GM18507 (cell line): ENCODE data around the gene IMPA2.

Experiments used
- DNase-seq: peaks from one replicate; pipeline ENCODE4 v3.0.0; 2011; ENCODE audit warnings: low read depth; ENCODE audit not compliant: insufficient read length; ENCODE audit errors: extremely low spot score
- FAIRE-seq: peaks from 2 replicates; lab custom pipeline; 2011; peaks lifted over from hg19 to GRCh38; lab: Jason Lieb, UNC

The IMPA2 gene

DNA sequence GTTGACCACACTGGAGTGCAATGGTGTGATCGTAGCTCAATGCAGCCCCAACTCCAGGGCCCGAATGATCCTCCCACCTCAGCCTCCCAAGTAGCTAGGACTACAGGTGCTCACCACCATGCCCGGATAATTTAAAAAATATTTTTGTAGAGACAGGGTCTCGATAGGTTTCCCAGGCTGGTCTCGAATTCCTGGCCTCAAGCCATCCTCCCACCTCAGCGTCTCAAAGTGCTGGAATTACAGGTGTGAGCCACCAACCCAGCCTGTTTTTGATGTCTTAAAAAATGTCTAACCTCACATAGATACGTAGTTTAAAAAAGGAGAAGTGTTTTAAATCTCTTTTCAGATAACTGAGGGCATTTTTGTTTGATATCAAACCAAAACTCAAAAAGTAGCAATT, 37.6 kb downstream of the IMPA2 start:
- DNase-seq = no peak
- no peak for FAIRE-seq

DNA sequence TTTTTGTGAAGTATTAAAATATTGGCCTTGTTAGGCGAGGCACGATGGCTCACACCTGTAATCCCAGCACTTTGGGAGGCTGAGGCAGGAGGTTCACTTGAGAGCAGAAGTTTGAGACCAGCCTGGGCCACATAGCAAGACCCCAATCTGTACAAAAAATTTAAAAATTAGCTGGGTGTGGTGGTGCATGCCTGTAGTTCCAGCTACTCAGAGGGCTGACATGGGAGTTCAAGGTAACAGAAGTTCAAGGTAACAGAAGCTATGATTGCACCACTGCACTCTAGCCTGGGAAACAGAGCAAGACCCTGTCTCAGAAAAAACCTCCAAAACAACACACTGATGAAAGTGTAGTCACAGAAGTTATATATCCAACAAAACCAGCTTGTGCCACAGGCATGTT, 39.8 kb downstream of the IMPA2 start:
- DNase-seq (no peak), FAIRE-seq (no peak)

DNA sequence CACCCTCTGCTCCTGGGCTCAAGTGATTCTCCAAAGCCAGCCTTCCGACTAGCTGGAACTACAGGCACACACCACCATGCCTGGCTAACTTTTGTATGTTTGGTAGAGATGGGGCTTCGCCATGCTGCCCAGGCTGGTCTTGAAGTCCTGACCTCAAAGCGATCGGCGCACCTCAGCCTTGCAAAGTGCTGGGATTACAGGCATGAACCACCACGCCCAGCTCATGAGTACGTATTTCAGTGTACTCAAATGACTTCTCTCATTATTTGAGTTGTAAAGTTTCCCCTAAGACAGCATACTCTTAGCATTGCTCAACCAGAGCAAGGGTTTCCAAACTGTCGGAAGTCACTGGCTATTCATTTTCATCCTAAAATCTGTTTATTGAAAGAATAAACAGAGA, 40.3 kb downstream of the IMPA2 start:
- FAIRE-seq (no peak), DNase-seq (no peak)

DNA sequence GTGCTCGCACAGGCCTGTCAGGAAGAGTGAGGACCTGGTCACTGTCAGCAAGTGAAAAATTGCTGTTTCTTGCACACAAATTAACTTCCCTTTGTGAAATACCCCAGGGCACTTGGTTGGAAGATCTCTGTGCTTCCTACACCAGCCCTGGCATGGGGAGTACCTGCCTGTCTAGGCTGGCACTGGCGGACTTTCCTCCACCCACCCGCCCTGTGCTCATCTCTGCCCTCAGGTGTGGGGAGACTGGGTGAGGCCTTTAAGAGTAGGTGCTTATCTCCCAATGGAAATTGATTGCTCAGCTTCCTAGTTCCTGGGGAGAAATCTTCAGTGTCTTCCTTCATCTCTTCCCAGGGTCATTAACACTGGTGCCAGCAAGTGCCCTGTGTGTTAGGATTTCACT, 42.1 kb downstream of the IMPA2 start:
- DNase-seq (no peak), FAIRE-seq (no peak)

DNA sequence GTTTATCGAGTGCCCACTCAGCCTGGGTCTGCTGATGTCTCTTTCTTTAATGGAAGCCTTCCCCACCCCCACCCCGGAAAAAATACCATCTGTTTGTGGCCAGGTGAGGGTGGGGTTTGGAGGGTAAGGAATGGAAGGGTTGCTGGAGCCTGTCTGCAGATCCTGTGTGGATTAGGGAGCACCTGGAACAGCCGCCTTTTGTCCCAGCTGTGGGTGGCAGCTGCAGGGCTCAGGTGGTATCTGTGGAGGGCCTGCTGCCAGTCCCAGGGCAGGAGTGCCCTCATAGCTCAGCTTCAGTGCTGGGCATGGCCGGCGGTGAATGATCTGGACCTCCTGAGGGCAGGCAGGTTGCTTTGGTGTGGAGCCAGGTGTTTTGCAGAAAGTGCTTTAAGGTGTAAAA, 45.3 kb downstream of the IMPA2 start:
- FAIRE-seq = no peak
- no peak for DNase-seq

DNA sequence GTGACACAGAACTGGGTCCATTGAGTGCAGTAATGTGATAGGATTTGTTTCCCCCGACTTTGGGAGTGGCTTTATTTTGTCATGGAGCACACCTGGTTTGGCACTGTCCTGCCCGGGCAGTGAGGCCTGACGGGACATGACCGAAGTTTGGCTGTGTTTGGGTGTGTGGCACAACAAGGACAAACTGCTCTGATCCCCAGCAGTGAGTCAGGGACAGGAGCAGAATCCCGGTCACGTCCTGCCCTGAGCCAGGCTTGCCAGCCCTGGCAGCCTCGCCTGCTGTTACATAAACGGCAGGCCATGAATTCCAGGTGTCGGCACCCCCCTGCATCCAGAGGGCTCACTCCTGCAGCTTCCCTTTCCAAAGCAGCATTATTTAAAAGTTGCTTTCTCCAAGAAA, 45.7 kb downstream of the IMPA2 start:
- DNase-seq (no peak), FAIRE-seq (no peak)

DNA sequence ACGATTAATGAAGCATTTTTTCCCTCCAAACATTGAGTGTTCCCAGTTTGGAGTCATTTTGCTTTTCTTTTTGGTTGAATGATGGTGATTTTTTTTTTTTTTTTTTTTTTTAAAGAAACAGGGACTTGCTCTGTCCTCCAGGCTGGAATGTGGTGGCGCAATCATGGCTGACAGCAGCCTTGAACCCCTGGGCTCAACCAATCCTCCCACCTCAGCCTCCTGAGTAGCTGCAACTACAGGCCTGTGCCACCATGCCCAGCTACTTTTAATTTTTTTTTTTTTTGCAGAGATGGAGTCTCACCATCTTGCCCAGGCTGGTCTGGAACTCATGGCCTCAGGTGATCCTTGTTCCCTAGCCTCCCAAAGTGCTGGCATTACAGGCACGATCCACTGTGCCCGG, 46.2 kb downstream of the IMPA2 start:
- FAIRE-seq = no peak
- DNase-seq = no peak

DNA sequence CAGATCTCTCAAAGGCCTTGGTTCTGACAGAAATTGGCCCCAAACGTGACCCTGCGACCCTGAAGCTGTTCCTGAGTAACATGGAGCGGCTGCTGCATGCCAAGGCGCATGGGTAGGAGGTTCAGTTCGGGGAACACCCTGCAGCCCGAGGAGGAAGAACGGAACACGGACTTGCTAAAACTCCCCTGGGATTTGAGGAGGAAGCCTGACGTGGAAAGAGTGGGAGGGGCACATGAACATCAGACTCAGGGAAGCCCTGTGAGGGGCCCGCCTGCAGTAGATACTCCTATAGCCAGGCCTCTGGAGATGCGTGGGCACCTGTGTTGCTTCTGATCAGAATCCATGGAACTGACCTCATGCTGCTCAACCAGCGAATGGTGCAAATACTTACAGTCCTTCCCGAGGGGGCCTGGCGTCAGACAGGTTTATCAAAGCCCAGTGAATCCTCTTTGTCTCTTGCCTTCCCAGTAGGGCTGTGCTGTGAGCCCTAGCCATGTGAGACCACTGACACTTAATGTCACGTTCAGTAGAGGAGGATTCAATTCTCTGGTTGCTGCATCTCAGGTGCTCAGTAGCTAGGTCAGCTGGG, 46.8 kb downstream of the IMPA2 start:
- DNase-seq (no peak), FAIRE-seq (no peak)

DNA sequence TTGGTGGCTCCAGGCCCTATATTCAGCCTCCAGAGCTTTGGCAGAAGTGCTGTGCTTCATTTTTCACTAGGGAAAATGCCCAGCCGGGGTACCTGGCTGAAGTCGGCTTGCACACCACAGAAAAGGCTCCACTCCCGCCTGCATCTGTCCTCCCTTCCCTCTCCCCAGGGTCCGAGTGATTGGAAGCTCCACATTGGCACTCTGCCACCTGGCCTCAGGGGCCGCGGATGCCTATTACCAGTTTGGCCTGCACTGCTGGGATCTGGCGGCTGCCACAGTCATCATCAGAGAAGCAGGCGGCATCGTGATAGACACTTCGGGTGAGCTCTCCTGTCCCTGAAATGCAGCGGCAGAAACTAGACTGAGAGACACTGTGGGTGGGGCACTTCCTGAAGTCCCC, 47.4 kb downstream of the IMPA2 start:
- no peak for DNase-seq
- no peak for FAIRE-seq

DNA sequence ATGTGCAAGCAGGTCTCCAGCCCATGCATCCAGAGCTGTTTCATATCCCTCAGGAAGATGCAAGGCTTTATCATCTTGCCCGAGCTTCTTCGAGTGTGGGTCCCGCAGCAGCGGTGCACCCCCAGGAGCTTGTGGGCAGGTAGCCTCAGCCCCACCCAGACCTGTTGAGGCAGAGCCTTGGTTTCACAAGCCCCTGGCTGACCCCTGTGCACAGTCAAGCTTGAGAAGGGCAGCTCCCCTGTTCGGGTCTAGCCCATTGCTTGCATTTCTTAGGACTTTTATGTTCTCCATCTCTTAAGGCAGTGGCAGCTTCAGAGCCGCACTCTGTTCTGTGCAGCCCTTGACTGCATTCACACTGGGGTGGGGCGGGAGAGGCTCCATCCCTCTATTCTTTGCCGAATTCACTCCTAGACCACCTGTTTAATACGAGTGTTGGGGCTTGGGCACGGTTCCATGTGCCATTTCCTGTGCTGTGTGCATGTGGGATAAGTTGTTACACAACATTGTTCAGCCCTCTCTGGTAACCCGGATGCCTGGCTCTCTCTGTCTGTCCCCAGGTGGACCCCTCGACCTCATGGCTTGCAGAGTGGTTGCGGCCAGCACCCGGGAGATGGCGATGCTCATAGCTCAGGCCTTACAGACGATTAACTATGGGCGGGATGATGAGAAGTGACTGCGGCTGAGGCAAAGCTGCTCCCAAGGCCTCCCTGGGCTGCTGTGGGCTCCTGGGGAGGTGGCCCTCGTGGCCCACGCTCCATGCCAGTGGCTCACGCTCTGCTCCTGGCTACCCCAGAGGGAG, 48.7 kb downstream of the IMPA2 start:
- DNase-seq = no peak
- FAIRE-seq = no peak

DNA sequence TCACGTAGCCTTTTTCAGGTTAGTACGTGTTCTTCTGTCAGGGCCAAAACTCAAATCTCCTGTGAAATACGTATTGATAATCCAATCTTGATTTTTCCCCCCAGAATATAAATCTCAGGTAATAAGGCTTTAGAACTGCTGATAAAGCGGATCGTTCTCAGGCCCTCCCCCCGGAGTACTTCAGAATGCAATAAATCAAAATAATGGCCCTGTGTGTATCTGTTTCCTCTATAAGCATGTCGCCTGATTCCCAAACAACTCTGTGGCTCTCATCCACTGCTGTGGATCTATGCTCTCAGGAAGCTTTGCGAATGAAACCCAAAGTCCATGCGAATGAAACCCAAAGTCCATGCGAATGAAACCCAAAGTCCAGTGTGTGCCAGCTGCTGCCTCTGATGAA, 49.4 kb downstream of the IMPA2 start:
- FAIRE-seq (no peak), DNase-seq (no peak)

DNA sequence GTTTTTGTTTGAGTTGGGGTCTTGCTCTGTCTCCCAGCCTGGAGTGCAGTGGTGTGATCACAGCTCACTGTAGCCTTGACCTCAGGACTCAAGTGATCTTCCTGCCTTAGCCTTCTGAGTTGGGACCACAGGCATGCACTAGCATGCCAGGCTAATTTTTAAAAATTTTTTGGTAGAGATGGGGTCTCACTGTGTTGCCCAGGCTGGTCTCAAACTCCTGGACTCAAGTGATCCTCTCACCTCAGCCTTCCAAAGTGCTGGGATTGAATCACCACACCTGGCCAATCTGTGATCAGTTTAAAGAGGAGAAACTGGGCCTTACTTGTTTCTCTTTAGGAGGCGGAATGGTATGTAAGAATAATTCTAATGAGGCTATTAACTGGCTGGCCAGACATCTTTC, 49.9 kb downstream of the IMPA2 start:
- DNase-seq (no peak), FAIRE-seq (no peak)

DNA sequence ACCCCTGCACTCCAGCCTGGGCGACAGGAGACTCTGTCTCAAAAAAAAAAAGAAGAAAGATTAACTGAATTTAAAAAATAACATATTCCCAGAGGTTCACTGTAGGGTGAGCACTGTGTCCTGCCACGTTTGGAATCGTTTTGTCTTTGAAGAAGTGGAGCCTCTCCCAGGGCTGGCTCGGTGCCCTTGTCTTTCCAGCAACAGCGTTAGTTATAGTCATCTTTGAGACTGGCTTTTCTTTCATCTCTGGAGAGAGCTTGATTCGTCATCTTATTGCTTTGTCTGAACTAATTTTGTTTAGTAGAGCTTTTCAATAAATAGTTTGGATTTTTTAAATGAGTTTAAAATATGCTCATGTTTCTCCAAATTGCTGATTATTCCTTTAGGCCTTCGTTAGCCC, 50.5 kb downstream of the IMPA2 start:
- no peak for DNase-seq
- no peak for FAIRE-seq

DNA sequence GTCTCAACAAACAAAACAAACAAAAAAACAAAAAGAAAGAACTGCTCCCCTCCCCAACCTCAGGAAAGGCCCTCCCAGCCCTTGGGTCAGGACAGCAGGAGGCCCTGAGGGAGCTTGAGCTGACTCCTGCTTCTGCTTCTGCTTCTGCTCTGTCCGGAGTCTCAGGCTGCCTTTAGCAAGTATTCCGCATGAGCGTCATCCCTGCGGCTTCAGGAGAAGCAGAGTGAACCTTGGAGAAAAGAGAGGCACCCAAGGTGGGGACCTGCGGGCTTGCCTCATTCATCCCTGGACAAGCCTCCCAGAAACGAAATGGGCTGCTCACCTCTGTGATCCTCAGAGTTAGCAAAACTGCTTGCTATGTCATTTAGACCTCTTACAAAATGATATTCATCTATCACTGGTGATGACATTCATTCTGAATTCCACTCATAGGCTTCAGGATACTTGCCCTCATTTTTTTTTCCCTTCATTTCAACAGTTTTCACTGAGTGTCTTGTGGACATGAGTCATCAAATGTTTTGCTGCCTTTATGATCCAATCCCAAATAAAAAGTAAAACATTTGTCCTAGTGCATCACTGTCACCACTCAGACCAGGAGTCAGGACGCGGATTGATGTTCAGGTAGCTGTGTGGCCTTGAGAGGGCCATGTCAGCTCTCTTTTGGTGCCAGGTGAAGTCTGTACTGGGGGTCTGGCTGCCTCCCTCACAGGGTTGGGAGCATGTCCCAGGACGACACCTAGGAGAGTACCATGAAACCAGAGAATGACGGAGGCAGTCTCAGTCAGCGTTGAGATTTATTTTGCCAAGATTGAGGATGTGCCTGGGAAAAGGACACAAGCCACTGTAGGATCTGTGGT, 51.7 kb downstream of the IMPA2 start:
- DNase-seq (no peak), FAIRE-seq (no peak)

DNA sequence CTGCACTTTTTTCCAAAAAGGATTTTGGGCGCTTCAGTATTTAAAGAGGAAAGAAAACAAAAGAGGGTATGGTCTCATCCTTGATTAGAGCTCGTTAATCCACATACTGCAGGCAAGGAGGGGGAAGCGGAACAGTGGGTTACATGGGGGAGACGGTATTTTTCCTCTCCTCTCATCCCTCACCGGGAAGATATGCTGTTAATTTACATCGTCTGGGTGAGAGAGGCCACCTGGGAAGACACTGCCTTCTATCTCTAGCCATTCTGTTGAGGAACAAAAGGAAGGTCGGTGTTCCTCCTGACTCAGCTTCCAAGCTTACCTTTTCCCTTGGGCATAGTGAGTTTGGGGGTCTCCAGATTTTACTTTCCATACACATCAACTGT, 52.3 kb downstream of the IMPA2 start:
- FAIRE-seq (no peak), DNase-seq (no peak)

DNA sequence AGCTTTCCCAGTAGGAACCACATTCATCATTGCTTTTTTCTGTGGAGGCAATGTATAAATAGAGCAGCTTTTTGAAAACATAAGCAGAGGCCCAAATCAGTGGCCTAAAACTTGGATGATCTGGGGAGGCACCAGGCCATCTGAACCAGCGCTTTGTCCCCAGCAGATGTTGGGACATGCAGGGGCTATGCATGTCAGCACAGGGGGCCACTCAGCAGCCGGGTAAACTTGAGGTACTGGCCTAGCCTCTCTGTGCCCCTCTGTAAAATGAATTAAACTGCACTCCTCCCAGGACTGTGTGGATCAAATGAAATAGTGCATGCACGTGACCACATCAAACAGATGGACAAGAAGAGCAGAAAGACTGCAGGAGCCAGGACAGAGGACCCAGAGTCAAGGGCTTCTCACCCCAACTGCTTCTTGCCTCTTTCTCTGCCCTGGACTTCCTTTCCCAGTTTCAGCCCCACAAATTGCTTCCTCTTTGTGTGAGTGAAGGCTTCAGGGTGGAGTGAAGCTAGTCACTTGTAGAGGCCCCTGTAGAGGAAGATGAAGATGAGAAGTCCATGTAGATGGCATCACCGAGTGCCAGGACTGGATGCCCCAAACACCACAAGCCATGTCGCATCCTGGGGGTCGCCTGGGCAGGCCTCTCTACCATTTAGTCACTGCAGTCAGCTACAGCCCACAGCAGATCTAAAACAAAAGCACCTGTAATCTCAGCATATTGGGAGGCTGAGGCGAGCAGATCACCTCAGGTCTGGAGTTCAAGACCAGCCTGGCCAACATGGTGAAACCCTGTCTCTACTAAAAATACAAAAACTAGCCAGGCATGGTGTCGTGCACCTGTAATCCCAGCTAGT, 53.2 kb downstream of the IMPA2 start:
- FAIRE-seq = no peak

DNA sequence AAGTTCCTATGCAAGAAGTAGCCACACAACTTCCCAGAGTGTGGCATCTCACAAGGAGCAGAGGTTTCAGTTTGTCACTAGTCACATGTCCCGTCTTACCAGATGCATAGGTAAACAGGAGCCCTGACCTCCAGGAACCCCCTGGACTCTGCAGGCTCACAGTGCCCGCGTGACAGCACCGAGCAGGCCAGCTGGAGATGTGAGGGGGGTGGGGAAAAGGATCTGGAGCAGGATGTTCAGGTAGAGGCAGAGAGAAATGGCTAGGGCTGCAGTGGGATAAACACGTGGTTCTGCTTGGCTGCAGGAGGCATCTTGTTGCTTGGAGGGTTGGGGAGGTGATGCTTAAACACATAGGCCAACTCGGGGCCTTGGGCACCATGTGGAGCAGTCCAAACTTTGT, 54.2 kb downstream of the IMPA2 start:
- FAIRE-seq = no peak

More for the DNA sequence above, 53.2 kb downstream of the IMPA2 start:
- no peak for DNase-seq

DNA sequence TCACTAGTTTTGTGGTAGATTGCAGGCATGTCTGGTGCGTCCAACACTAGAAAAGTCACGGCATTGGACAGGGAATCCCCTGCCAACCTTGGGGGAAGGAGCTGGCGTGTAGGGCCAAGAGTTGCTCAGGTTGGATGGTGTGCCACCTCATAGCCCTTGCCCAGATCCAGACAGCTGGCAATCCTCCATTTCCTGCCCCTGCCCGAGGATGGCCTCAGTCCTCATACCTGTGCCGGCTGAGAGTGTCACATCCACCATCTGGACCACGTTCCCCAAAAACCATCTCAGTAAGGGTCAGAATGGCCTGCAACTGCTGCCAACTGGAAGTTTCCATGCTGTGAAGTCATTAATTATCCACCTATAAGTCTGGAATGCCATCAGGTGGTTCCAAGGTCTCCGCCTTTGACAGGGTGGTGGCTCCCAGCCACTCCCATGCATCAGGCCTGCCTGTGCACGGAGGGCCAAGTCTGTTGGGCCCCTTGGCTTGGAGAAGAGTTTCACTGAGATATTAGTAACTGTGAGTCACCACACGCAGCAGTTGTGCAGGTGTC, 55.0 kb downstream of the IMPA2 start:
- no peak for FAIRE-seq
- no peak for DNase-seq

More for the DNA sequence above, 54.2 kb downstream of the IMPA2 start:
- DNase-seq = no peak

DNA sequence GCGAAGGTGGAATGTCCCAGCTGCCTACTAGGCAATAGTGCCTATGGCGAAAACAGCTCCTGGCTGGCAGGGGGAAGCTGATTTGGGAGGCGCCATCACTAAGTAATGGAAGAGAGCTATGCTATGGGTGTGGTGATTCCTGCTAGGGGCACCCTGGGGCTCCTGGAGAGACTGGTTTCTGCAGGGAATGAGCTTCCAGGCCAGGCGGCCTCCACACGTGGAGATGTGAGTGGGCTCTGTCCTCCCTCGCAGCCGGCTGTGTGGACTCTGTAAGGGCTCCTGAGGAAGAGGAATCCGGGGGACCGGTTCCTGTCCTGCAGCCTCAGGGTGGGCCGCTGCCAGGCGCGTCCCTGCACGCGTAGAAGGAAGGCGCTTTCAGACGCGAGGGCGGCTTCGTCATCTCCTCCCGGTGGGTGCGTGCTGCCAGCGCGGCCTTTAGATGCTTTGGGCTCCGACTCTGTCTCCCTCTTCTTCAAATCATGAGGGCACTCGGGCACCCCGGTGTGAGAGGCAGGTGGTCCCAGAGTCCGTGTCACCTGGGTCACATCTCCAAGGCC, 56.9 kb downstream of the IMPA2 start:
- FAIRE-seq (no peak), DNase-seq (no peak)
